Measurements from ENCODE around the gene TEP1.

The TEP1 gene

GRCh38 chr14:20419419-20419818 lies 6.1 kb upstream of the TEP1 start:
- no peak overlapping the region for H3K27ac ChIP-seq (replicated peaks)
- DNase-seq (ENCODE audit: low read depth in 1 of 2, low spot score in 1 of 2), result no peak
- TF ChIP-seq SPI1 (IDR thresholded peaks at IDR 0.05; ENCODE audit: borderline replicate concordance, low read depth), result no peak
- no peak for TF ChIP-seq REST (IDR thresholded peaks at IDR 0.05; ENCODE audit: insufficient replicate concordance, low read depth)
- no peak for TF ChIP-seq POLR2AphosphoS5 (IDR thresholded peaks at IDR 0.05; ENCODE audit: low read depth)
- TF ChIP-seq GABPA (IDR thresholded peaks at IDR 0.05; ENCODE audit: low read depth), result no peak
- TF ChIP-seq CTCF (IDR thresholded peaks at IDR 0.05; ENCODE audit: insufficient read depth, low read length), result no peak

GRCh38 chr14:20418501-20418909 lies 5.2 kb upstream of the TEP1 start:
- TF ChIP-seq CTCF (IDR thresholded peaks at IDR 0.05; ENCODE audit: insufficient read depth, low read length) (no peak), REST (IDR thresholded peaks at IDR 0.05; ENCODE audit: insufficient replicate concordance, low read depth) (no peak), POLR2AphosphoS5 (IDR thresholded peaks at IDR 0.05; ENCODE audit: low read depth) (no peak), SPI1 (IDR thresholded peaks at IDR 0.05; ENCODE audit: borderline replicate concordance, low read depth) (no peak), GABPA (IDR thresholded peaks at IDR 0.05; ENCODE audit: low read depth) (no peak)
- Histone ChIP-seq H3K27ac (replicated peaks) (no peak overlapping the region), H3K4me3 (replicated peaks; ENCODE audit: insufficient read depth, low read length) (no peak overlapping the region), H3K27me3 (ENCODE audit: insufficient read depth, poor library complexity, severe bottlenecking) (no peaks in the 10 kb centered on the region)
- DNase-seq (ENCODE audit: low read depth in 1 of 2, low spot score in 1 of 2), result no peak

More at GRCh38 chr14:20419419-20419818, 6.1 kb upstream of the TEP1 start:
- Histone ChIP-seq H3K27me3 (ENCODE audit: insufficient read depth, poor library complexity, severe bottlenecking) (no peaks in the 10 kb centered on the region), H3K4me3 (replicated peaks; ENCODE audit: insufficient read depth, low read length) (no peak overlapping the region)

GRCh38 chr14:20417250-20418186 lies 4.2 kb upstream of the TEP1 start:
- no peak for DNase-seq (ENCODE audit: low read depth in 1 of 2, low spot score in 1 of 2)
- Histone ChIP-seq H3K4me3 (replicated peaks; ENCODE audit: insufficient read depth, low read length) (no peak overlapping the region), H3K27me3 (ENCODE audit: insufficient read depth, poor library complexity, severe bottlenecking) (no peaks in the 10 kb centered on the region), H3K27ac (replicated peaks) (no peak overlapping the region)
- TF ChIP-seq POLR2AphosphoS5 (IDR thresholded peaks at IDR 0.05; ENCODE audit: low read depth) (no peak), CTCF (IDR thresholded peaks at IDR 0.05; ENCODE audit: insufficient read depth, low read length) (no peak), SPI1 (IDR thresholded peaks at IDR 0.05; ENCODE audit: borderline replicate concordance, low read depth) (no peak), GABPA (IDR thresholded peaks at IDR 0.05; ENCODE audit: low read depth) (no peak), REST (IDR thresholded peaks at IDR 0.05; ENCODE audit: insufficient replicate concordance, low read depth) (no peak)

Measured in HL-60 (cell line).